ENCODE results near the gene PDE11A. TPM values are rescaled to one million over a fixed set of nuclear protein-coding genes. Genes with fewer than 3 reads are reported as not detected.

PDE11A gene
- total RNA-seq, 4 donors from 2014 or later: 0.37 to 1.2 (median 1.1) TPM; not detected in 1

GRCh38 chr2:178101321-178102079 lies 28.9 kb upstream of the PDE11A start:
- in situ Hi-C loops (cut with MboI; ENCODE audit: low pct_ligation_motif_present in 1 of 4, low pct_unique_long_range_greater_than_20kb in 1 of 4, low sequenced_read_pairs in 3 of 4): loop anchor here in 2 of 4 donors (25.0 kb wide), 2 partner anchors 186 to 311 kb away; no protein-coding TSS in a partner anchor
- TF ChIP-seq POLR2A (IDR thresholded peaks at IDR 0.05): no peak
- TF ChIP-seq CTCF (IDR thresholded peaks at IDR 0.05): no peak
- TF ChIP-seq POLR2AphosphoS5 (IDR thresholded peaks at IDR 0.05): no peak
- no peak for TF ChIP-seq EP300 (IDR thresholded peaks at IDR 0.05; ENCODE audit: low read depth)
- DNase-seq: no peak
- WGBS, 2 donors (ENCODE audit: low coverage in 1 of 2): 89 to 100% methylated on average over 1 to 3 of the region's 3 CpGs
- Histone ChIP-seq H3K27ac (no peak overlapping the region), H3K4me3 (no peak overlapping the region), H3K9me3 (no peaks in the 10 kb centered on the region), H3K27me3 (no peaks in the 10 kb centered on the region), H3K36me3 (no peaks in the 10 kb centered on the region), H3K4me1 (no peaks in the 10 kb centered on the region)
- intact Hi-C loops (cut with DNase I; ENCODE audit: low total_unique reads): no loop called here

GRCh38 chr2:178093471-178093870 lies 20.9 kb upstream of the PDE11A start:
- H3K4me1 ChIP-seq: peaks cover 0 to 6% (median 0%) of the 10 kb centered on the region in 4 donors
- H3K27me3 ChIP-seq: no peaks in the 10 kb centered on the region
- no peaks in the 10 kb centered on the region for H3K9me3 ChIP-seq
- no peak for DNase-seq
- no peaks in the 10 kb centered on the region for H3K36me3 ChIP-seq
- intact Hi-C loops (cut with DNase I; ENCODE audit: low total_unique reads): no loop called here
- in situ Hi-C loops (cut with MboI; ENCODE audit: low pct_ligation_motif_present in 1 of 4, low pct_unique_long_range_greater_than_20kb in 1 of 4, low sequenced_read_pairs in 3 of 4): no loop called here
- no peak overlapping the region for H3K4me3 ChIP-seq
- H3K27ac ChIP-seq: no peak overlapping the region
- TF ChIP-seq EP300 (IDR thresholded peaks at IDR 0.05; ENCODE audit: low read depth) (no peak), POLR2A (IDR thresholded peaks at IDR 0.05) (no peak), CTCF (IDR thresholded peaks at IDR 0.05) (no peak), POLR2AphosphoS5 (IDR thresholded peaks at IDR 0.05) (no peak)

GRCh38 chr2:178088774-178089270 lies 16.2 kb upstream of the PDE11A start:
- DNase-seq: no peak
- WGBS, 2 donors (ENCODE audit: low coverage in 1 of 2): 44 to 62% methylated on average over 6 of the region's 6 CpGs
- no peak overlapping the region for H3K4me3 ChIP-seq
- H3K9me3 ChIP-seq: no peaks in the 10 kb centered on the region
- in situ Hi-C loops (cut with MboI; ENCODE audit: low pct_ligation_motif_present in 1 of 4, low pct_unique_long_range_greater_than_20kb in 1 of 4, low sequenced_read_pairs in 3 of 4) (no loop called here), intact Hi-C loops (cut with DNase I; ENCODE audit: low total_unique reads) (no loop called here)
- no peaks in the 10 kb centered on the region for H3K36me3 ChIP-seq
- H3K27ac ChIP-seq: no peak overlapping the region
- H3K4me1 ChIP-seq: peaks cover 0 to 6% (median 0%) of the 10 kb centered on the region in 4 donors
- H3K27me3 ChIP-seq: no peaks in the 10 kb centered on the region
- TF ChIP-seq POLR2A (IDR thresholded peaks at IDR 0.05) (no peak), POLR2AphosphoS5 (IDR thresholded peaks at IDR 0.05) (no peak), EP300 (IDR thresholded peaks at IDR 0.05; ENCODE audit: low read depth) (no peak), CTCF (IDR thresholded peaks at IDR 0.05) (no peak)

- WGBS, 2 donors (ENCODE audit: low coverage in 1 of 2): 81 to 95% methylated on average over 3 of the region's 3 CpGs
- H3K9me3 ChIP-seq: no peaks in the 10 kb centered on the region
- DNase-seq: no peak
- no peaks in the 10 kb centered on the region for H3K27me3 ChIP-seq
- in situ Hi-C loops (cut with MboI; ENCODE audit: low pct_ligation_motif_present in 1 of 4, low pct_unique_long_range_greater_than_20kb in 1 of 4, low sequenced_read_pairs in 3 of 4): no loop called here
- H3K4me1 ChIP-seq: peaks cover 0 to 4% (median 0%) of the 10 kb centered on the region in 4 donors
- no peak overlapping the region for H3K4me3 ChIP-seq
- intact Hi-C loops (cut with DNase I; ENCODE audit: low total_unique reads): no loop called here
- H3K36me3 ChIP-seq: no peaks in the 10 kb centered on the region
- TF ChIP-seq POLR2A (IDR thresholded peaks at IDR 0.05) (no peak), CTCF (IDR thresholded peaks at IDR 0.05) (no peak), EP300 (IDR thresholded peaks at IDR 0.05; ENCODE audit: low read depth) (no peak), POLR2AphosphoS5 (IDR thresholded peaks at IDR 0.05) (no peak)
- no peak overlapping the region for H3K27ac ChIP-seq
Measured at GRCh38 chr2:178084273-178084672, 11.7 kb upstream of the PDE11A start.

Measured in transverse colon (tissue), 4 donors.